WTC11 (cell line): ENCODE data around the gene PCDHA1. TPM values are rescaled to one million over a fixed set of nuclear protein-coding genes. Genes with fewer than 3 reads are reported as not detected.

ENCODE experiments used
- FOXK1 ChIP-seq: sonication (generic); formaldehyde crosslinking; IDR thresholded peaks from 2 replicates; pipeline ENCODE4 v1.8.0; 2022; ENCODE audit warnings: mild to moderate bottlenecking, moderate library complexity, missing genetic modification reagents
- FOXP1 ChIP-seq: sonication (generic); formaldehyde crosslinking; IDR thresholded peaks from 2 replicates; pipeline ENCODE4 v1.8.0; 2022; ENCODE audit warnings: missing genetic modification reagents, mild to moderate bottlenecking, moderate library complexity, borderline replicate concordance
- HMGA2 ChIP-seq: fragments of 250-450 bp; sonication (Bioruptor Pico); IDR thresholded peaks from 2 replicates; pipeline ENCODE4 v1.4.0; 2021; ENCODE audit warnings: mild to moderate bottlenecking, moderate library complexity
- MXD4 ChIP-seq: fragments of 250-450 bp; sonication (Bioruptor Pico); IDR thresholded peaks from 2 replicates; pipeline ENCODE4 v1.8.0; 2021; ENCODE audit warnings: mild to moderate bottlenecking, moderate library complexity, borderline replicate concordance
- NR1H2 ChIP-seq: sonication (generic); formaldehyde crosslinking; IDR thresholded peaks from 2 replicates; pipeline ENCODE4 v1.9.0; 2021; ENCODE audit warnings: mild to moderate bottlenecking, moderate library complexity, missing genetic modification reagents
- NR2C2 ChIP-seq: sonication (generic); formaldehyde crosslinking; IDR thresholded peaks from 2 replicates; pipeline ENCODE4 v1.8.0; 2022; ENCODE audit warnings: mild to moderate bottlenecking, missing genetic modification reagents
- SMAD3 ChIP-seq: sonication (generic); formaldehyde crosslinking; IDR thresholded peaks from 2 replicates; pipeline ENCODE4 v1.8.0; 2022; ENCODE audit warnings: missing genetic modification reagents, mild to moderate bottlenecking, borderline replicate concordance
- TEAD1 ChIP-seq: sonication (generic); formaldehyde crosslinking; IDR thresholded peaks from 2 replicates; pipeline ENCODE4 v1.8.0; 2022; ENCODE audit warnings: mild to moderate bottlenecking, missing genetic modification reagents
- TEAD4 ChIP-seq: sonication (generic); formaldehyde crosslinking; IDR thresholded peaks from 2 replicates; pipeline ENCODE4 v1.8.0; 2022; ENCODE audit warnings: mild to moderate bottlenecking, missing genetic modification reagents
- ZBTB21 ChIP-seq: sonication (generic); formaldehyde crosslinking; IDR thresholded peaks from 2 replicates; pipeline ENCODE4 v1.8.1; 2023; ENCODE audit warnings: mild to moderate bottlenecking, missing genetic modification reagents, borderline replicate concordance
- ZNF317 ChIP-seq: sonication (generic); formaldehyde crosslinking; IDR thresholded peaks from 2 replicates; pipeline ENCODE4 v1.8.1; 2023; ENCODE audit warnings: low read depth, mild to moderate bottlenecking, moderate library complexity, missing genetic modification reagents, borderline replicate concordance
- total RNA-seq: library from RNA; stranded (reverse); gene quantifications from 3 replicates; pipeline ENCODE4 v1.2.3, GENCODE V29; 2021
- TF ChIP-seq, protein P1 (sequence below): sonication (generic); formaldehyde crosslinking; IDR thresholded peaks from 2 replicates; pipeline ENCODE4 v1.8.0; 2023; ENCODE audit warnings: mild to moderate bottlenecking, missing genetic modification reagents
- TF ChIP-seq, protein P2 (sequence below): sonication (generic); formaldehyde crosslinking; IDR thresholded peaks from 2 replicates; pipeline ENCODE4 v1.8.0; 2022; ENCODE audit warnings: missing genetic modification reagents
- TF ChIP-seq, protein P3 (sequence below): fragments of 200-600 bp; IDR thresholded peaks from 2 replicates; pipeline ENCODE4 v1.8.0; 2022; ENCODE audit warnings: antibody characterized with exemption
- TF ChIP-seq, protein P4 (sequence below): fragments of 250-450 bp; sonication (Bioruptor Pico); conservative IDR thresholded peaks from 2 replicates; pipeline ENCODE4 v1.9.0; 2021; ENCODE audit warnings: mild to moderate bottlenecking
- TF ChIP-seq, protein P5 (sequence below): sonication (generic); formaldehyde crosslinking; IDR thresholded peaks from 2 replicates; pipeline ENCODE4 v1.8.0; 2023; ENCODE audit warnings: missing genetic modification reagents
- TF ChIP-seq, protein P6 (sequence below): sonication (generic); formaldehyde crosslinking; IDR thresholded peaks from 2 replicates; pipeline ENCODE4 v1.8.1; 2022; ENCODE audit warnings: mild to moderate bottlenecking, moderate library complexity, missing genetic modification reagents
- TF ChIP-seq, protein P7 (sequence below): sonication (generic); formaldehyde crosslinking; IDR thresholded peaks from 2 replicates; pipeline ENCODE4 v1.8.1; 2022; ENCODE audit warnings: low read depth, missing genetic modification reagents, borderline replicate concordance
- TF ChIP-seq, protein P8 (sequence below): sonication (generic); formaldehyde crosslinking; IDR thresholded peaks from 2 replicates; pipeline ENCODE4 v1.8.1; 2023; ENCODE audit warnings: mild to moderate bottlenecking, missing genetic modification reagents, moderate library complexity
- TF ChIP-seq, protein P9 (sequence below): fragments of 250-450 bp; sonication (Bioruptor Pico); IDR thresholded peaks from 2 replicates; pipeline ENCODE4 v1.9.0; 2021; ENCODE audit warnings: mild to moderate bottlenecking

The PCDHA1 gene
- total RNA-seq, 1 experiment from 2014 or later: 2.4 TPM

DNA sequence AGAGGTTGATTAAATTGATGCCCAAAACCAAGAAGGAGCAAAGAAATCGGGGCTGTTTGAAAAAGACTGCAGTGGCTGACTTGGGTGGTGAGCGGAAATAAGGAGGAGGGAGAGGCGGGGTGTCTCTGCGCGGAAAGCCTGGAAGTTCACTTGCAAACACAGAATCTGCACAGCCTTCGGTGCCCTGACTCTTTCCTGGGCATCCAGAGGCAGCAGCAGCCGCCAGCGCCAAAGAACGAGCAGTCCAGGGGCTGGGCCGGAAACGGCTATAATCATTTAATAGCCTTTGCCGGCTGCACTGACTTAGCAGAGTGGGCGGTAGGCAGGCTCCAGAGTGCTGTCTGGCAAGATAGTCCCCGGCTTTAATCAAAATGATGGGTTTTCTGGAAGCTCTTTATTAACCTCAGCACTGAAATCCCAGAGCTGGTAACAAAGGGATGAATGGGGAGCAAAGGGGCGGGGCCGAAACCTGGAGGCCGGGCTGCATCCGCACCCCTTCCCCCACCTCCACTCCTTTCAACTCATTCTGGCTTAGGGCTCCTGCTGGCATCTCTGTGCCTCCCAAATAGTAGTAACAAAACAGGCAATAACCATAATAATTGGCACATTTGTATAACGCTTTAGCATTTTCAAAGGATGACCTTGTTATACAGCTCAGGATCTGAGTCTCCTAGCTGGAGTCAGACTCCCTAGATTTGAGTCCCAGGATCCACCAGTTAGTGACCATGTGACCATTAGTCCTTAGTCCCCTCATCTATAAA, 216.1 kb downstream of the PCDHA1 start (continued):
- TF ChIP-seq, protein P1, sequence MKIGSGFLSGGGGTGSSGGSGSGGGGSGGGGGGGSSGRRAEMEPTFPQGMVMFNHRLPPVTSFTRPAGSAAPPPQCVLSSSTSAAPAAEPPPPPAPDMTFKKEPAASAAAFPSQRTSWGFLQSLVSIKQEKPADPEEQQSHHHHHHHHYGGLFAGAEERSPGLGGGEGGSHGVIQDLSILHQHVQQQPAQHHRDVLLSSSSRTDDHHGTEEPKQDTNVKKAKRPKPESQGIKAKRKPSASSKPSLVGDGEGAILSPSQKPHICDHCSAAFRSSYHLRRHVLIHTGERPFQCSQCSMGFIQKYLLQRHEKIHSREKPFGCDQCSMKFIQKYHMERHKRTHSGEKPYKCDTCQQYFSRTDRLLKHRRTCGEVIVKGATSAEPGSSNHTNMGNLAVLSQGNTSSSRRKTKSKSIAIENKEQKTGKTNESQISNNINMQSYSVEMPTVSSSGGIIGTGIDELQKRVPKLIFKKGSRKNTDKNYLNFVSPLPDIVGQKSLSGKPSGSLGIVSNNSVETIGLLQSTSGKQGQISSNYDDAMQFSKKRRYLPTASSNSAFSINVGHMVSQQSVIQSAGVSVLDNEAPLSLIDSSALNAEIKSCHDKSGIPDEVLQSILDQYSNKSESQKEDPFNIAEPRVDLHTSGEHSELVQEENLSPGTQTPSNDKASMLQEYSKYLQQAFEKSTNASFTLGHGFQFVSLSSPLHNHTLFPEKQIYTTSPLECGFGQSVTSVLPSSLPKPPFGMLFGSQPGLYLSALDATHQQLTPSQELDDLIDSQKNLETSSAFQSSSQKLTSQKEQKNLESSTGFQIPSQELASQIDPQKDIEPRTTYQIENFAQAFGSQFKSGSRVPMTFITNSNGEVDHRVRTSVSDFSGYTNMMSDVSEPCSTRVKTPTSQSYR (CRISPR knock-in tag): peak; percentile 97
- TF ChIP-seq HMGA2 (CRISPR knock-in tag): no peak
- TF ChIP-seq, protein P2, sequence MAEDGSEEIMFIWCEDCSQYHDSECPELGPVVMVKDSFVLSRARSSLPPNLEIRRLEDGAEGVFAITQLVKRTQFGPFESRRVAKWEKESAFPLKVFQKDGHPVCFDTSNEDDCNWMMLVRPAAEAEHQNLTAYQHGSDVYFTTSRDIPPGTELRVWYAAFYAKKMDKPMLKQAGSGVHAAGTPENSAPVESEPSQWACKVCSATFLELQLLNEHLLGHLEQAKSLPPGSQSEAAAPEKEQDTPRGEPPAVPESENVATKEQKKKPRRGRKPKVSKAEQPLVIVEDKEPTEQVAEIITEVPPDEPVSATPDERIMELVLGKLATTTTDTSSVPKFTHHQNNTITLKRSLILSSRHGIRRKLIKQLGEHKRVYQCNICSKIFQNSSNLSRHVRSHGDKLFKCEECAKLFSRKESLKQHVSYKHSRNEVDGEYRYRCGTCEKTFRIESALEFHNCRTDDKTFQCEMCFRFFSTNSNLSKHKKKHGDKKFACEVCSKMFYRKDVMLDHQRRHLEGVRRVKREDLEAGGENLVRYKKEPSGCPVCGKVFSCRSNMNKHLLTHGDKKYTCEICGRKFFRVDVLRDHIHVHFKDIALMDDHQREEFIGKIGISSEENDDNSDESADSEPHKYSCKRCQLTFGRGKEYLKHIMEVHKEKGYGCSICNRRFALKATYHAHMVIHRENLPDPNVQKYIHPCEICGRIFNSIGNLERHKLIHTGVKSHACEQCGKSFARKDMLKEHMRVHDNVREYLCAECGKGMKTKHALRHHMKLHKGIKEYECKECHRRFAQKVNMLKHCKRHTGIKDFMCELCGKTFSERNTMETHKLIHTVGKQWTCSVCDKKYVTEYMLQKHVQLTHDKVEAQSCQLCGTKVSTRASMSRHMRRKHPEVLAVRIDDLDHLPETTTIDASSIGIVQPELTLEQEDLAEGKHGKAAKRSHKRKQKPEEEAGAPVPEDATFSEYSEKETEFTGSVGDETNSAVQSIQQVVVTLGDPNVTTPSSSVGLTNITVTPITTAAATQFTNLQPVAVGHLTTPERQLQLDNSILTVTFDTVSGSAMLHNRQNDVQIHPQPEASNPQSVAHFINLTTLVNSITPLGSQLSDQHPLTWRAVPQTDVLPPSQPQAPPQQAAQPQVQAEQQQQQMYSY: no peak
- TF ChIP-seq FOXK1 (CRISPR knock-in tag): peak; percentile 68; the same call in 1 of the 2 replicates
- TF ChIP-seq, protein P3, sequence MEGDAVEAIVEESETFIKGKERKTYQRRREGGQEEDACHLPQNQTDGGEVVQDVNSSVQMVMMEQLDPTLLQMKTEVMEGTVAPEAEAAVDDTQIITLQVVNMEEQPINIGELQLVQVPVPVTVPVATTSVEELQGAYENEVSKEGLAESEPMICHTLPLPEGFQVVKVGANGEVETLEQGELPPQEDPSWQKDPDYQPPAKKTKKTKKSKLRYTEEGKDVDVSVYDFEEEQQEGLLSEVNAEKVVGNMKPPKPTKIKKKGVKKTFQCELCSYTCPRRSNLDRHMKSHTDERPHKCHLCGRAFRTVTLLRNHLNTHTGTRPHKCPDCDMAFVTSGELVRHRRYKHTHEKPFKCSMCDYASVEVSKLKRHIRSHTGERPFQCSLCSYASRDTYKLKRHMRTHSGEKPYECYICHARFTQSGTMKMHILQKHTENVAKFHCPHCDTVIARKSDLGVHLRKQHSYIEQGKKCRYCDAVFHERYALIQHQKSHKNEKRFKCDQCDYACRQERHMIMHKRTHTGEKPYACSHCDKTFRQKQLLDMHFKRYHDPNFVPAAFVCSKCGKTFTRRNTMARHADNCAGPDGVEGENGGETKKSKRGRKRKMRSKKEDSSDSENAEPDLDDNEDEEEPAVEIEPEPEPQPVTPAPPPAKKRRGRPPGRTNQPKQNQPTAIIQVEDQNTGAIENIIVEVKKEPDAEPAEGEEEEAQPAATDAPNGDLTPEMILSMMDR: no peak
- no peak for TF ChIP-seq ZBTB21 (CRISPR knock-in tag)
- TF ChIP-seq, protein P4, sequence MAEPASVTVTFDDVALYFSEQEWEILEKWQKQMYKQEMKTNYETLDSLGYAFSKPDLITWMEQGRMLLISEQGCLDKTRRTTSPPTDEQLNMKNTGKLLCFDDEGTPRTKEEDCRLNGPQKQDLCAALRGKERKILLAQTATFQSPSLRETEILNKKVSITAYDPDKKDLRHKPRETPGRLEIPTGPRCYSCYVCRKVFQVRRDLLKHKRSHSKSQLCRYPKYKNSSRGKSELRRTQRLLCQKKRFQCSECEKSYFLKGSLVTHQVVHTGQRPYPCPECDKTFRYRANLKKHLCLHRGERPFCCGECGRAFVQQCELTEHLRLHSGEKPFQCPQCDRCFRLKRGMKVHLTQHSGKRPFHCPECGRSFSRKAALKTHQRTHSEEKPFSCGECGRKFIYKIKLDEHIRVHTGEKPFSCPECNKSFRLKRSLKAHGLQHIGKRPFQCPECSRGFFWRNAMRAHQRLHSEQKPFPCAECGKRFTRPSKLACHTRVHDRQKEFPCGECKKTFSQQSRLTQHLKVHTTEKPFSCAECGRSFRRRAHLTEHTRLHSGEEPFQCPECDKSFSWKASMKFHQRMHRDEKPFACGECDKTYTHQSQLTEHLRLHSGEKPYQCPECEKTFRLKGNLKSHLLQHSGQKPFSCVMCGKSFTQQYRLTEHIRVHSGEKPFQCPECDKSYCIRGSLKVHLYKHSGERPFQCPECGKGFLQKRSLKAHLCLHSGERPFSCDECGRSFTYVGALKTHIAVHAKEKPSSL (CRISPR knock-in tag): no peak
- TF ChIP-seq SMAD3 (CRISPR knock-in tag): no peak
- TF ChIP-seq, protein P5, sequence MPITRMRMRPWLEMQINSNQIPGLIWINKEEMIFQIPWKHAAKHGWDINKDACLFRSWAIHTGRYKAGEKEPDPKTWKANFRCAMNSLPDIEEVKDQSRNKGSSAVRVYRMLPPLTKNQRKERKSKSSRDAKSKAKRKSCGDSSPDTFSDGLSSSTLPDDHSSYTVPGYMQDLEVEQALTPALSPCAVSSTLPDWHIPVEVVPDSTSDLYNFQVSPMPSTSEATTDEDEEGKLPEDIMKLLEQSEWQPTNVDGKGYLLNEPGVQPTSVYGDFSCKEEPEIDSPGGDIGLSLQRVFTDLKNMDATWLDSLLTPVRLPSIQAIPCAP (CRISPR knock-in tag): no peak
- TF ChIP-seq TEAD4 (CRISPR knock-in tag): no peak
- TF ChIP-seq FOXP1 (CRISPR knock-in tag): no peak
- no peak for TF ChIP-seq NR1H2 (CRISPR knock-in tag)
- TF ChIP-seq MXD4 (CRISPR knock-in tag): no peak
- no peak for TF ChIP-seq NR2C2 (CRISPR knock-in tag)
- TF ChIP-seq TEAD1 (CRISPR knock-in tag): peak; percentile 72; the same call in 1 of the 2 replicates
- TF ChIP-seq, protein P6, sequence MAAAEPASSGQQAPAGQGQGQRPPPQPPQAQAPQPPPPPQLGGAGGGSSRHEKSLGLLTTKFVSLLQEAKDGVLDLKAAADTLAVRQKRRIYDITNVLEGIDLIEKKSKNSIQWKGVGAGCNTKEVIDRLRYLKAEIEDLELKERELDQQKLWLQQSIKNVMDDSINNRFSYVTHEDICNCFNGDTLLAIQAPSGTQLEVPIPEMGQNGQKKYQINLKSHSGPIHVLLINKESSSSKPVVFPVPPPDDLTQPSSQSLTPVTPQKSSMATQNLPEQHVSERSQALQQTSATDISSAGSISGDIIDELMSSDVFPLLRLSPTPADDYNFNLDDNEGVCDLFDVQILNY: no peak; the same call in 1 of the 2 replicates
- TF ChIP-seq, protein P7, sequence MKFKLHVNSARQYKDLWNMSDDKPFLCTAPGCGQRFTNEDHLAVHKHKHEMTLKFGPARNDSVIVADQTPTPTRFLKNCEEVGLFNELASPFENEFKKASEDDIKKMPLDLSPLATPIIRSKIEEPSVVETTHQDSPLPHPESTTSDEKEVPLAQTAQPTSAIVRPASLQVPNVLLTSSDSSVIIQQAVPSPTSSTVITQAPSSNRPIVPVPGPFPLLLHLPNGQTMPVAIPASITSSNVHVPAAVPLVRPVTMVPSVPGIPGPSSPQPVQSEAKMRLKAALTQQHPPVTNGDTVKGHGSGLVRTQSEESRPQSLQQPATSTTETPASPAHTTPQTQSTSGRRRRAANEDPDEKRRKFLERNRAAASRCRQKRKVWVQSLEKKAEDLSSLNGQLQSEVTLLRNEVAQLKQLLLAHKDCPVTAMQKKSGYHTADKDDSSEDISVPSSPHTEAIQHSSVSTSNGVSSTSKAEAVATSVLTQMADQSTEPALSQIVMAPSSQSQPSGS (CRISPR knock-in tag): no peak
- no peak for TF ChIP-seq ZNF317 (CRISPR knock-in tag)
- TF ChIP-seq, protein P8, sequence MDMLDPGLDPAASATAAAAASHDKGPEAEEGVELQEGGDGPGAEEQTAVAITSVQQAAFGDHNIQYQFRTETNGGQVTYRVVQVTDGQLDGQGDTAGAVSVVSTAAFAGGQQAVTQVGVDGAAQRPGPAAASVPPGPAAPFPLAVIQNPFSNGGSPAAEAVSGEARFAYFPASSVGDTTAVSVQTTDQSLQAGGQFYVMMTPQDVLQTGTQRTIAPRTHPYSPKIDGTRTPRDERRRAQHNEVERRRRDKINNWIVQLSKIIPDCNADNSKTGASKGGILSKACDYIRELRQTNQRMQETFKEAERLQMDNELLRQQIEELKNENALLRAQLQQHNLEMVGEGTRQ (CRISPR knock-in tag): peak; percentile 87
- TF ChIP-seq, protein P9, sequence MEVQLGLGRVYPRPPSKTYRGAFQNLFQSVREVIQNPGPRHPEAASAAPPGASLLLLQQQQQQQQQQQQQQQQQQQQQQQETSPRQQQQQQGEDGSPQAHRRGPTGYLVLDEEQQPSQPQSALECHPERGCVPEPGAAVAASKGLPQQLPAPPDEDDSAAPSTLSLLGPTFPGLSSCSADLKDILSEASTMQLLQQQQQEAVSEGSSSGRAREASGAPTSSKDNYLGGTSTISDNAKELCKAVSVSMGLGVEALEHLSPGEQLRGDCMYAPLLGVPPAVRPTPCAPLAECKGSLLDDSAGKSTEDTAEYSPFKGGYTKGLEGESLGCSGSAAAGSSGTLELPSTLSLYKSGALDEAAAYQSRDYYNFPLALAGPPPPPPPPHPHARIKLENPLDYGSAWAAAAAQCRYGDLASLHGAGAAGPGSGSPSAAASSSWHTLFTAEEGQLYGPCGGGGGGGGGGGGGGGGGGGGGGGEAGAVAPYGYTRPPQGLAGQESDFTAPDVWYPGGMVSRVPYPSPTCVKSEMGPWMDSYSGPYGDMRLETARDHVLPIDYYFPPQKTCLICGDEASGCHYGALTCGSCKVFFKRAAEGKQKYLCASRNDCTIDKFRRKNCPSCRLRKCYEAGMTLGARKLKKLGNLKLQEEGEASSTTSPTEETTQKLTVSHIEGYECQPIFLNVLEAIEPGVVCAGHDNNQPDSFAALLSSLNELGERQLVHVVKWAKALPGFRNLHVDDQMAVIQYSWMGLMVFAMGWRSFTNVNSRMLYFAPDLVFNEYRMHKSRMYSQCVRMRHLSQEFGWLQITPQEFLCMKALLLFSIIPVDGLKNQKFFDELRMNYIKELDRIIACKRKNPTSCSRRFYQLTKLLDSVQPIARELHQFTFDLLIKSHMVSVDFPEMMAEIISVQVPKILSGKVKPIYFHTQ (CRISPR knock-in tag): no peak
